Dendritic cell treated with granulocyte-macrophage colony-stimulating factor and Interleukin-4, amounts not matched to agents 40 ng/mL and 50 ng/mL, for 4 days (primary cell): ENCODE results near the gene SLC39A5.
"Not testable (repeated sequence)": the region's sequence is repeated elsewhere in the genome, so short reads cannot be mapped to it uniquely, and the experiment has no call there.

ENCODE experiments used
- H3K27ac Mint-ChIP-seq: one replicate; pipeline ENCODE4 v1.8.0; 2022; ENCODE audit warnings: mild to moderate bottlenecking, mixed read lengths
- H3K27me3 Mint-ChIP-seq: one replicate; pipeline ENCODE4 v1.8.0; 2022; ENCODE audit warnings: mild to moderate bottlenecking, mixed read lengths
- H3K36me3 Mint-ChIP-seq: one replicate; pipeline ENCODE4 v1.8.0; 2022; ENCODE audit warnings: low read depth, mixed read lengths
- H3K4me1 Mint-ChIP-seq: one replicate; pipeline ENCODE4 v1.8.0; 2022; ENCODE audit warnings: low read depth, mixed read lengths
- H3K4me3 Mint-ChIP-seq: one replicate; pipeline ENCODE4 v1.8.0; 2022; ENCODE audit warnings: mild to moderate bottlenecking, moderate library complexity, mixed read lengths
- H3K9me3 Mint-ChIP-seq: one replicate; pipeline ENCODE4 v1.8.0; 2022; ENCODE audit warnings: mixed read lengths
- intact Hi-C: fragments of 100-400 bp; cut with micrococcal nuclease; formaldehyde crosslinking; loops from one replicate; pipeline ENCODE4 v1.15.0; 2022

The SLC39A5 gene

GRCh38 chr12:56261503-56262232, 31.8 kb downstream of the SLC39A5 start:
- Mint-ChIP-seq H3K27me3 (no peaks in the 10 kb centered on the region), H3K9me3 (no peaks in the 10 kb centered on the region), H3K4me1 (peaks cover 23% of the 10 kb centered on the region), H3K4me3 (no peak overlapping the region), H3K27ac (no peak overlapping the region), H3K36me3 (peaks cover 12% of the 10 kb centered on the region)
- intact Hi-C loops, result no loop called here

DNA sequence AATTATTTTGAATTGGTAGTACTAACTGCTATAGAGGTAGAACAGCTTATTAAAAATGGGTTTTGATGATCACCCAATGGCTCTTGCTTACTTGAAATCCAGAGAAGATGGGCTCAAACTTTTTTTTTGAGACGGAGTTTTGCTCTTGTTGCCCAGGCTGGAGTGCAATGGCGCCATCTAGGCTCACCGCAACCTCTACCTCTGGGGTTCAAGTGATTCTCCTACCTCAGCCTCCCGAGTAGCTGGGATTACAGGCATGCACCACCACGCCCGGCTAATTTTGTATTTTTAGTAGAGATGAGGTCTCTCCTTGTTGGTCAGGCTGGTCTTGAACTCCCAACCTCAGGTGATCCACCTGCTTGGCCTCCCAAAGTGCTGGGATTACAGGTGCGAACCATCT, 33.1 kb downstream of the SLC39A5 start:
- intact Hi-C loops, H3K27ac Mint-ChIP-seq: not testable (repeated sequence)

DNA sequence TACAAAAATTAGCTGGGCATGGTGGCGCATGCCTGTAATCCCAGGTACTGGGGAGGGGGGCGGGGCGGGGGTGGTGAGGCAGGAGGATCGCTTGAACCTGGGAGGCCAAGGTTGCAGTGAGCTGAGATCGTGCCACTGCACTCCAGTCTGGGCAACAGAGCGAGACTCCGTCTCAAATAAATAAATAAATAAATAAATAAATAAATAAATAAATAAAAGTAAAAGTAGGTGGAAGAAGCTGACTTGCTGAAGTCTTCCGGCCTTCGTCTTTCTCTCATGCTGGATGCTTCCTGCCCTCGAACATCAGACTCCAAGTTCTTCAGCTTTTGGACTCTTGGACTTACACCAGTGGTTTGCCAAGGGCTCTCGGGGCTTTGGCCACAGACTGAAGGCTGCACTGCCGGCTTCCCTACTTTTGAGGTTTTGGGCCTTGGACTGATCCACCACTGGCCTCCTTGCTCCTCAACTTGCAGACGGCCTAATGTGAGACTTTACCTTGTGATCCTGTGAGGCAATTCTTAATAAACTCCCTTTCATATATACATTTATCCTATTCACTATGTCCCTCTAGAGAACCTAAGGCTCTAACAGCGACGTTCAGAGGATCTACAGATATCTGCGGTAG, 36.3 kb downstream of the SLC39A5 start:
- peaks cover 19% of the 10 kb centered on the region for H3K4me1 Mint-ChIP-seq
- H3K36me3 Mint-ChIP-seq, result peaks cover 30% of the 10 kb centered on the region
- peak overlapping the region; percentile 86 for H3K27ac Mint-ChIP-seq
- intact Hi-C loops, H3K9me3 Mint-ChIP-seq, H3K27me3 Mint-ChIP-seq: not testable (repeated sequence)
- peak overlapping the region; percentile 91 for H3K4me3 Mint-ChIP-seq

More for the DNA sequence above, 33.1 kb downstream of the SLC39A5 start:
- not testable (repeated sequence) for H3K4me3 Mint-ChIP-seq, H3K27me3 Mint-ChIP-seq, H3K9me3 Mint-ChIP-seq
- Mint-ChIP-seq H3K4me1 (peaks cover 25% of the 10 kb centered on the region), H3K36me3 (peaks cover 16% of the 10 kb centered on the region)

GRCh38 chr12:56266693-56267442, 37.0 kb downstream of the SLC39A5 start, which contains the start of gene COQ10A:
COQ10A (plus strand) TSS chr12:56266942; CDS start chr12:56267119, 177 bp downstream.
- Mint-ChIP-seq H3K9me3 (no peaks in the 10 kb centered on the region), H3K4me3 (peak within 1 kb of the TSS; percentile 91), H3K27me3 (no peaks in the 10 kb centered on the region), H3K27ac (peak within 1 kb of the TSS; percentile 86), H3K4me1 (peaks cover 19% of the 10 kb centered on the region), H3K36me3 (peaks cover 36% of the 10 kb centered on the region)
- intact Hi-C loops, result loop anchor here (1.0 kb wide), 1 partner anchor 33 kb away; the partner anchor contains the start of gene CS

DNA sequence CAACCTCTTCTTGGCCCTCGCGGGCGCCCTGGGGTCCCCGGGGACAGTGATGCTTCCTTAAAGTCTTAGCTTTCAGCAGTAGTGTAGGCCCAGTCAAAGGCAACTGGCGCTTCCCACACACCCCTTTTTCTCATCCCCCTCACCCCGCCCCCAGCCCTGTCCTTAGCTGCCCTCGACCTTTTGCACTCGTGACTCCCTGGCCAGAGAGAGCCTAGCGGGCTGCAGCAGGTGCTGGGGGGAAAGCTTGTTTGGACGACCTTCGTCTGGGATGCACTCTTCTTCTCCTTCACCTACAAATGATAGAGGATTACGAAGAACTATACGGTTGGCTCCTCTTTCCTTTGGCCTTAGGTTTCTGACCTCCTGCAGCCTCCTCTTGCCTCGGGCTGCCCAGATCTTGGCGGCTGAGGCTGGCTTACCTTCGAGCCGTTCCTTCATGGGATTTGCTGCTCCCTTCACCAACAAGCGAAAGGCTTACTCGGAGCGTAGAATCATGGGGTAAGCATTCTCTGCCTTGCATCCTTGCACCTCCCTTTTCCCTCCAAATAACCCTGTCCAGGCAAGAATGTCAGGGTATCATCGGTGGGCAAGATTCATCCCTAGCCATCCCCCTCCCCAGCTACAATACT, 37.7 kb downstream of the SLC39A5 start:
- Mint-ChIP-seq H3K27ac (peak overlapping the region; percentile 86), H3K27me3 (no peaks in the 10 kb centered on the region), H3K4me1 (peaks cover 19% of the 10 kb centered on the region), H3K9me3 (no peaks in the 10 kb centered on the region), H3K36me3 (peaks cover 42% of the 10 kb centered on the region), H3K4me3 (peak overlapping the region; percentile 91)
- intact Hi-C loops, result loop anchor here (1.0 kb wide), 1 partner anchor 33 kb away; the partner anchor contains the start of gene CS

- no peaks in the 10 kb centered on the region for H3K27me3 Mint-ChIP-seq
- peaks cover 19% of the 10 kb centered on the region for H3K4me1 Mint-ChIP-seq
- H3K36me3 Mint-ChIP-seq, result peaks cover 77% of the 10 kb centered on the region
- no peak overlapping the region for H3K27ac Mint-ChIP-seq
- no peak overlapping the region for H3K4me3 Mint-ChIP-seq
- H3K9me3 Mint-ChIP-seq, result no peaks in the 10 kb centered on the region
- intact Hi-C loops, result no loop called here
Measured at GRCh38 chr12:56271031-56271430, 41.2 kb downstream of the SLC39A5 start.

DNA sequence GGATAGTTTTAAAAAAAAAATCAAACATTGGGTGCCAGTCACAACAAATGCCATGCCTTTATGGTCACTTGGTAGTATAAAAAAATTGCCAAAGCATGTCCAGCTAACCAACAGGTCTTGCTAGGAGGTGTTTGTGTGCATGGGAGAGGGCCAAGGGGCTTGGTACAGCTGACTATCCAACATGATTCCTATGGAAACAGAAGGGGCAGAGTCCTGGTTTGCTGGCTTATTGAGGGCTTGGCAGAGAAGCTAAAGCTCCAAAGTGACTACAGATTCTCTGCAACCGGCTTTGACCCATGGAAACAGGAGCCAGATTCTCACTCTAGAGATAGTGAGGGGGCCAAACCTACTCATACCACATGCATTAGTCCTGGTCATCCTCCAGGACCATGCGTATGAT, 42.6 kb downstream of the SLC39A5 start:
- H3K4me1 Mint-ChIP-seq, intact Hi-C loops, H3K27ac Mint-ChIP-seq, H3K9me3 Mint-ChIP-seq, H3K27me3 Mint-ChIP-seq, H3K4me3 Mint-ChIP-seq: not testable (repeated sequence)
- H3K36me3 Mint-ChIP-seq, result peaks cover 81% of the 10 kb centered on the region

DNA sequence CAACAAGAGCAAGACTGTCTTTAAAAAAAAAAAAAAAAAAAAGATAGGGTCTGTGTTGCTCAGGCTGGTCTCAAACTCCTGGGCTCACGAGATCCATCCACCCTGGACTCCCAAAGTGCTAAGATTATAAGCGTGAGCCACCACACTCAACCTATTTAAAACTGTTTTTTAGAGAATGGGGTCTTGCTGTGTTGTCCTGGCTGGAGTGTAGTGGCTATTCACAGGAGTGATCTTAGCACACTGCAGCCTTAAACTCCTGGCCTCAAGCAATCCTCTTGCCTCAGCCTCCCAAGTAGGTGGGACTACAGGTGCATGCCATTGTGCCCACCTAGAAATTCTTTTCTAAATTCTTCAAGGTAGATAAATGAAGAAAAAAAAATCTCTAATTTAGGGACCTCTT, 44.4 kb downstream of the SLC39A5 start:
- no peak overlapping the region for H3K27ac Mint-ChIP-seq
- H3K36me3 Mint-ChIP-seq, result peaks cover 97% of the 10 kb centered on the region

DNA sequence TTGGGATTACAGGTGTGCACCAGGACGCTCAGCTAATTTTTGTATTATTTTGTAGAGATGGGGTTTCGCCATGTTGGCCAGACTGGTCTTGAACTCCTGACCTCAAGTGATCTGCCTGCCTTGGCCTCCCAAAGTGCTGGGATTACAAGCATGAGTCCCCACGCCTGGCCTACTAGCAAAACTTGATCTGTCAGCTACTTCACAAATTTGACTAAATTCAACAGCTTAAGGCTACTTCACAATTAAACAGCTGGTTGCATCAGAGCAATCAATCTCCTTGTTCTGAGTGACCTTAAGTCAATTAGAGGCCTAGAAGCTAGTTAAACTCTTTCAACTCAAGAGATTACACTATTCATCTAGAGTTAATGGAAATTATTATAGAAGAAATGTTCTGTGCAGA, 49.1 kb downstream of the SLC39A5 start:
- H3K4me3 Mint-ChIP-seq, result no peak overlapping the region
- no peak overlapping the region for H3K27ac Mint-ChIP-seq
- no peaks in the 10 kb centered on the region for H3K27me3 Mint-ChIP-seq
- H3K36me3 Mint-ChIP-seq, result peaks cover 99% of the 10 kb centered on the region
- no peaks in the 10 kb centered on the region for H3K4me1 Mint-ChIP-seq
- H3K9me3 Mint-ChIP-seq, result no peaks in the 10 kb centered on the region
- intact Hi-C loops, result no loop called here

More for the DNA sequence above, 44.4 kb downstream of the SLC39A5 start:
- Mint-ChIP-seq H3K4me3 (no peak overlapping the region), H3K27me3 (no peaks in the 10 kb centered on the region), H3K9me3 (no peaks in the 10 kb centered on the region), H3K4me1 (no peaks in the 10 kb centered on the region)
- intact Hi-C loops, result no loop called here

- intact Hi-C loops, result no loop called here
- Mint-ChIP-seq H3K9me3 (no peaks in the 10 kb centered on the region), H3K27me3 (no peaks in the 10 kb centered on the region), H3K4me1 (no peaks in the 10 kb centered on the region), H3K27ac (no peak overlapping the region), H3K4me3 (no peak overlapping the region), H3K36me3 (peaks cover 99% of the 10 kb centered on the region)
Measured at GRCh38 chr12:56280849-56281248, 51.0 kb downstream of the SLC39A5 start.

- Mint-ChIP-seq H3K4me3 (no peak overlapping the region), H3K36me3 (peaks cover 99% of the 10 kb centered on the region), H3K27me3 (no peaks in the 10 kb centered on the region), H3K9me3 (no peaks in the 10 kb centered on the region), H3K4me1 (no peaks in the 10 kb centered on the region), H3K27ac (no peak overlapping the region)
- intact Hi-C loops, result no loop called here
Measured at GRCh38 chr12:56282030-56282429, 52.2 kb downstream of the SLC39A5 start.

GRCh38 chr12:56282579-56282978, 52.7 kb downstream of the SLC39A5 start:
- Mint-ChIP-seq H3K36me3 (peaks cover 96% of the 10 kb centered on the region), H3K4me1 (no peaks in the 10 kb centered on the region), H3K9me3 (no peaks in the 10 kb centered on the region), H3K27me3 (no peaks in the 10 kb centered on the region), H3K27ac (no peak overlapping the region), H3K4me3 (no peak overlapping the region)
- intact Hi-C loops, result no loop called here

DNA sequence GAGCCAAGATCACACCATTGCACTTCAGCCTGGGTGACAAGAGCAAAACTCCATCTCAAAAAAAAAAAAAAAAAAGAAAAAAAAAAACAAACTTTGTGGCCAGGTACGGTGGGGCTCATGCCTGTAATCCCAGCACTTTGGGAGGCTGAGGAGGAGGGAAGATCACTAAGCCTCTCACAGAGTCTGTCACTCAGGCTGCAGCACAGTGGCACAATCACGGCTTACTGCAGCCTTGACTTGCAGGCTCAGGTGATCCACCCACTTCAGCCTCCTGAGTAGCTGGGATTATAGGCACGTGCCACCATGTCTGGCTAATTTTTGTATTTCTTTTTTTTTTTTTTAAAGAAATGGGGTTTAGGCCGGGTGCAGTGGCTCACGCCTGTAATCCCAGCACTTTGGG, 54.4 kb downstream of the SLC39A5 start:
- H3K9me3 Mint-ChIP-seq, H3K4me3 Mint-ChIP-seq, intact Hi-C loops, H3K27me3 Mint-ChIP-seq, H3K27ac Mint-ChIP-seq, H3K4me1 Mint-ChIP-seq: not testable (repeated sequence)
- H3K36me3 Mint-ChIP-seq, result peaks cover 88% of the 10 kb centered on the region
